ENCODE data around the gene TMEM169.
"Not testable (repeated sequence)": the region's sequence is repeated elsewhere in the genome, so short reads cannot be mapped to it uniquely, and the experiment has no call there.

Gene TMEM169

GRCh38 chr2:216070195-216070594, 11.5 kb upstream of the TMEM169 start:
- no peak for DNase-seq
- intact Hi-C loops (cut with DNase I): no loop called here

GRCh38 chr2:216071111-216071851, 10.4 kb upstream of the TMEM169 start:
- intact Hi-C loops (cut with DNase I): no loop called here
- no peak for DNase-seq

DNA sequence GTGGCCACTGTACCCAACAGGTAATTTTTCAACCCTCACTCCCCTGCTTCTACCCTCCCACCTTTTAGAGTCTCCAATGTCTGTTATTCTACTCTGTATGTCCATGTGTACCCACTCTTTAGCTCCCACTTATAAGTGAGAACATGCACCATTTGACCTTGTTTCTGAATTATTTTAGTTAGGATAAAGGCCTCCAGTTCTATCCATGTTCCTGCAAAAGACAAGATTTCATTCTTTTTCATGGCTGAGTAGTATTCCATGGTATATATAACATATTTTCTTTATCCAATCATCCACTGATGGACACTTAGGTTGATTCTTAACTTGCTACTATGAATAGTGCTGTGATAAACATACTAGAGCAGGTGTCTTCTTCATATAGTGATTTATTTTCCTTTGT, 9.2 kb upstream of the TMEM169 start:
- no peak for DNase-seq
- intact Hi-C loops (cut with DNase I): no loop called here

GRCh38 chr2:216073773-216074172, 7.9 kb upstream of the TMEM169 start:
- DNase-seq: no peak
- intact Hi-C loops (cut with DNase I): no loop called here

GRCh38 chr2:216074380-216074779, 7.3 kb upstream of the TMEM169 start:
- no peak for DNase-seq
- intact Hi-C loops (cut with DNase I): no loop called here

DNA sequence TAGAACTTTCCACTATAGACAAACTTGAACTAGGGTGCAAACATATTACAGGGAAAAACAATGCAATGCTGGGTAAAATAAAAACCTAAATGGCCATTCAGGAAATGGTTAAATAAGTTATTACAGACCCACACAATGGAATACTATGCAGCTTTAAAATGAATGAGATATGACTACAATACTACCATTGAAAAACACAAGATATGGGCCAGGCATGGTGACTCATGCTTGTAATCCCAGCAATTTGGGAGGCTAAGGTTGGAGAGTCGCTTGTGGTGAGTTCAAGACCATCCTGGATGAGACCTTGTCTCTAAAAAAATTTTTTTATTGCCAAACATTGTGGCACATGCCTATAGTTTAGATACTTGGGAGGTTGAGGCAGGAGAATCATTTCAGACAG, 6.9 kb upstream of the TMEM169 start:
- DNase-seq: no peak
- intact Hi-C loops (cut with DNase I): no loop called here

DNA sequence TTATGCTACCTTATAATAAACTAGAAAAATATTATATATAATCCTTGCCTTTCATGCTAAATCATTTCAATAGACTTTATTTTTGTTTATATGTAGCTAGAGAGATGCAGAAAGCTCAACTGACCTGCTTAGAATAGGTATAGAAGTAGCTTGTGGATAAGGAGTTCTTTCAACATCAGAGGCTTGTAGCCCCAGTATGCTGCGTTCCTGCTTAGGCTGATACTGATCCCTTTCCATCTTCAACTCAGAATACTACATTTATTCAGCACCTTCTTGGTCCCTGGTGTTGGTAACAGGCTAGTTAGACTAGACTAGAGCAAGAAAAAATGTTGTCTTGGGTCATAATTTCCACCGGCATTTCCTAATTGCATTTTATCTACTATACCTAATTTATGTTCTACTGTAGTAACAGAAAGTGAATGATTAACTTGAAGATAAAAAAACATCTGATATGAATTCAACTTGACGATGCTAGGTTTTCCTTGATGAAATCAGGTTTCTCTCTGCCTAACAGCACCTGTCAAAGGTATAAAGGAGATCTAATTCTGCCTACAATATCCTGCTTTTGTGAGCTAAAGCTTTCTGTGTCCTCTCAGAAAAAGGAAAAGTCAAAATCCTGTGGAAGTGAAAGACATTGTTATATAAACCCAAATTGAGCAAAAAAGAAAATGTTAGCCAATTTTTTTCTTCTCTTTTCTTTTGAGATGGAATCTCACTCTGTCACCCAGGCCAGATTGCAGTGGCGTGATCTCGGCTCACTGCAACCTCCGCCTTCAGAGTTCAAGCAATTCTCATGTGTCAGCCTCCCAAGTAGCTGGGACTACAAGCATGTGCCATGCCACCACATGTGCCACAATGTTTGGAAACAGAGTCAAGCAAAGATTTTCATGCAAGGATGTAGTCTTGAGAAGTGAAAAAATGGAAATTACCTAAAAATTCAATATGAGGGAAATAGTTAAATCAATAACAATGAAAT, 5.9 kb upstream of the TMEM169 start:
- intact Hi-C loops (cut with DNase I): no loop called here

GRCh38 chr2:216078776-216079175, 2.9 kb upstream of the TMEM169 start:
- DNase-seq: no peak
- intact Hi-C loops (cut with DNase I): no loop called here

More for the DNA sequence above, 5.9 kb upstream of the TMEM169 start:
- DNase-seq: no peak

DNA sequence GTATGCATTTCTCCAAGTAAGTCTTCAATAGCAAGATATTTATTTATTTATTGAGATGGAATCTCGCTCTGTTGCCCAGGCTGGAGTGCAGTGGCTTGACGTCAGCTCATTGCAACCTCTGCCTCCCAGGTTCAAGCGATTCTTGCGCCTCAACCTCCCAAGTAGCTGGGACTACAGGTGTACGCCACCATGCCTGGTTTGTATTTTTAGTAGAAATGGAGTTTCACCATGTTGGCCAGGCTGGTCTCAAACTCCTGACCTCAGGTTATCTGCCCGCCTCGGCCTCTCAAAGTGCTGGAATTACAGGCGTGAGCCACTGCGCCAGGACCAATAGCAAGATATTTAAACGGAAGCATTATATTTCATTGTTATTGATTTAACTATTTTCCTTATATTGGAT, 1.7 kb upstream of the TMEM169 start:
- DNase-seq; intact Hi-C loops (cut with DNase I): not testable (repeated sequence)

DNA sequence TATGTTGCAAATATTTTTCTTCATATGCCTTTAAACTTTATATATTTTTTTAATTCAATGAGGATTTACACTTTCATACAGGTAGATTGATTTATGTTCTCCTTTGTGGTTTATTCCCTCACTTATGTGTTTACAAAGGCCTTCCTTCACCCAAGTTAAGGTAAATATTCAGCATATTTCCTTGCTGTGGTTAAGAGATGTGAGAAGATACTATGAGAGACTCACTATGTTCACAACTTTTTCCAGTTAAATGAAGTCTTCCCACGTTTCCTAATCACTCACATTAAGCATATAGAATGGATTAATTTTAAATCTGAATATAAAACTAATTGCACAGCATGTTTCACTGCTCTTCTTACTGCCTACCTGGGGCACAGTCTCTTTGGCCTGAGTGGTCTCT, 707 bp upstream of the TMEM169 start:
- DNase-seq: no peak
- intact Hi-C loops (cut with DNase I): no loop called here

DNA sequence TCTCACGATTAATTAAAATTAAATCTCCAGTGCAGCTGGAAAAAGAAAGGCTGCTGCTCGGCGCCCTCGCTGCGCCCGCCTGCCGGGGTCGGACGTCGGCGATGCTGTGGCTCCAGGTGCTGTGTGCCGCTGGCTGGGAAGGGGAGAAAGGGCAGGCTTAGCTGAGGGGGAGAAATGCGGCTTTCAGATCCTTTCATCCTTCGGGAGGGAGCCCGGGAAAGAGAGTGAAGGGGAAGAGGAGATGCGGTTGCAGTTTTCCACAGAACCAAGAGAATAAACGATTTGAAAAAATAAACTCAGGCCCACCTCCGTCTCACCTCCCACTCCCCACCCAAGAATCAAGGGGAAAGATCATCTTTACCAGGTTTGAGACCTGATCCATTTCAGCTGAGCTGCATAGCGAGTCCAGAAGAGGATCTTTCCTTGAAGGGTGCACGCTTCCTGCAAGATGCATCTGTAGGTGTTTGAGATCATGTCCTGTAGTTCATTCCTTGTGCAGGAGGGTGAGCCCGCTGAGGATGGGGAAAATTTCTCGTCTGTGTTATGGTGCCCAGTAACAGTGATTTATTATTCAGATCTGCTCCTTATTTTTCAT, 495 bp downstream of the TMEM169 start:
- DNase-seq: peak in 3 of 10 donors; percentile 10 to 22 (median 21)
- intact Hi-C loops (cut with DNase I): loop anchor here (2.0 kb wide), 1 partner anchor 49 kb away; no protein-coding TSS in a partner anchor

GRCh38 chr2:216082805-216083204, 1.1 kb downstream of the TMEM169 start:
- intact Hi-C loops (cut with DNase I): loop anchor here (2.0 kb wide), 1 partner anchor 50 kb away; no protein-coding TSS in a partner anchor
- DNase-seq: peak in 8 of 10 donors; percentile 37 to 91 (median 57)

GRCh38 chr2:216083464-216084281, 2.0 kb downstream of the TMEM169 start:
- DNase-seq: no peak
- intact Hi-C loops (cut with DNase I): loop anchor here (2.0 kb wide), 1 partner anchor 51 kb away; no protein-coding TSS in a partner anchor

DNA sequence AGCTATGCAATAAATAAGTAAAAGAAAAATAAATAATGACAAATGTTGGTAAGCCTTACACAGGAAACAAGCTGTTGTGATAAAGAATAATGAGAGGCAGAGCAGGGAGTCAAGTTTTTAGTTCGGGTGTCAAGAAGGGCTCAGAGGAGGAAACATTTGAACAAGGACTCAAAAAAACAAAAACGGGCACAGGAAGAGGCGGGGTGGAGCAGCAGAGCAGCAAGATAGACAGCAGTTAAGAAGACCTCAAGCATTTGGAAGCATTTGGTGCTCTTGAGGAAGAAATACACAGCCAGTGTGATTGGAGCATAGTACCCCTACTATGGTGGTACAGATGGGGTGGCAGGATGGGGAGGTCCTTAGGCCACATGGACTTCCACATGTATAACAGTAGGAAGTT, 2.8 kb downstream of the TMEM169 start:
- intact Hi-C loops (cut with DNase I): no loop called here
- DNase-seq: no peak

DNA sequence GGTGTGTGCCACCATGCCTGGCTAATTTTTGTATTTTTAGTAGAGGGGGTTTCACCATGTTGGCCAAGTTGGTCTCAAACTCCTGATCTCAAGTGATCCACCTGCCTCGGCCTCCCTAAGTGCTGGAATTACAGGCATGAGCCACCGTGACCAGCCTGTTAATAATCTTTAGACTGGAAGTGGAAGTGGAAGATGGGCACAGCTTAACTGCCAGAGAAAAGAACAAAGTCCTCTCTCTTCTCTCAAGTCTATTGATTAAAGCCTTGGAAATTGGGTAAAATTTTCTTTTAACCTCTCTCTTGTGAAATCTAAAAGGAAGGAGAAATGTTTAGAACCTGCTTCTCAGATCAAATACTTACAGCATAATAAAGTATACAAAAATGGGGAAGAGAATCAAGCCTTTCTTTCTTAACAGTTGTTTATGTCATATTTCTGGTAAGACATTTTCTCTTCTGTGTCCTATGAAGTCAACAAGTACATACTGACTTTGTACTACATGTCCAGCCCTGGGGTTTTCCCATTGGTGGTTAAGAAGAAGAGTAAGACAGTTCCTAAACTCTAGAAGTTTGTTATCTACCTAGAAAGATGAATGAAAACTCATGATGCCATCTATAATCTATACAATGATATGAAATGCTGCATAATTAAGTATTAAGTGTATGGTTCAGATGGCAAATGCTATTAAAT, 4.6 kb downstream of the TMEM169 start:
- no peak for DNase-seq
- intact Hi-C loops (cut with DNase I): no loop called here

- intact Hi-C loops (cut with DNase I): no loop called here
- DNase-seq: no peak
These were observed 8.7 kb downstream of the TMEM169 start for GRCh38 chr2:216090369-216090786.

DNA sequence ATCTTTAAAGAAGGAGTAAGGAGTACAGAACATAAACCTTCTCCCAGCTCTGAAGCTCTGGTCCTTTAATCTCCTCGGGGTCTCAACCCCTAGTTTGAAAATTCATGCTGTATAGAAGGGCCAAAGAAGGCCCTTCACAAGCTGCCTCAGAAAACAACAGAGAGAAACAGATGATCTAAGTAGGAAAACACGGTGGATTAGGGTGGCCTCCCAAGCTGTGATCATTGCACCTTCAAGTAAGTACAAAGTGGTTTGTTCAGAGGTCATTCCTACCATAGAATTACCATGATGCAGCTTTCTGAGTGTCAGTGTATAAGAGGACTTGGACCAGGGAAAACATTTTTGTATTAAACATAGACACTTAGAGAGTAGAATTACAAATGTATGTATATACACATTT, 10.9 kb downstream of the TMEM169 start:
- intact Hi-C loops (cut with DNase I): no loop called here
- DNase-seq: no peak

- intact Hi-C loops (cut with DNase I): no loop called here
- DNase-seq: no peak
These were observed 13.0 kb downstream of the TMEM169 start for GRCh38 chr2:216094701-216095100.

Data from posterior cingulate gyrus (tissue), 11 donors.